GM06990 (cell line): ENCODE measurements around the gene NOL4L.

Experiments used
- DNase-seq: peaks from one replicate; pipeline ENCODE4 v3.0.0-alpha.2; 2011; ENCODE audit not compliant: insufficient read length; ENCODE audit errors: extremely low read depth
- H3K27me3 ChIP-seq: replicated peaks from 2 replicates; pipeline ENCODE4 v1.6.0; 2011; ENCODE audit warnings: low read length; ENCODE audit not compliant: control insufficient read depth, insufficient read depth
- H3K36me3 ChIP-seq: 2 replicates; pipeline ENCODE4 v1.5.1; 2011; ENCODE audit warnings: low read length; ENCODE audit not compliant: control insufficient read depth, insufficient read depth
- H3K4me3 ChIP-seq: replicated peaks from 2 replicates; pipeline ENCODE4 v1.5.1; 2011; ENCODE audit warnings: low read depth, mild to moderate bottlenecking, control low read depth, low read length
- CTCF ChIP-seq: IDR thresholded peaks from 2 replicates; pipeline ENCODE4 v1.5.1; 2011; ENCODE audit warnings: low read length, control low read depth, mild to moderate bottlenecking, inconsistent platforms; ENCODE audit not compliant: insufficient read depth, poor library complexity, severe bottlenecking

Gene NOL4L

GRCh38 chr20:32571566-32571965 lies 13.6 kb downstream of the NOL4L start:
- DNase-seq: no peak
- no peak for TF ChIP-seq CTCF
- Histone ChIP-seq H3K27me3 (no peaks in the 10 kb centered on the region), H3K4me3 (no peak overlapping the region), H3K36me3 (no peaks in the 10 kb centered on the region)

- DNase-seq: no peak
- TF ChIP-seq CTCF: no peak
- H3K27me3 ChIP-seq: no peaks in the 10 kb centered on the region
These were observed 14.5 kb downstream of the NOL4L start for GRCh38 chr20:32570401-32571190.

GRCh38 chr20:32569380-32570305 lies 15.5 kb downstream of the NOL4L start:
- no peak for DNase-seq
- no peaks in the 10 kb centered on the region for H3K27me3 ChIP-seq
- no peaks in the 10 kb centered on the region; the same call in 1 of the 2 replicates for H3K36me3 ChIP-seq
- no peak overlapping the region for H3K4me3 ChIP-seq
- TF ChIP-seq CTCF: no peak

More at GRCh38 chr20:32570401-32571190, 14.5 kb downstream of the NOL4L start:
- H3K4me3 ChIP-seq: no peak overlapping the region
- H3K36me3 ChIP-seq: no peaks in the 10 kb centered on the region

GRCh38 chr20:32569018-32569379 lies 16.1 kb downstream of the NOL4L start:
- DNase-seq: no peak
- no peak overlapping the region for H3K4me3 ChIP-seq
- TF ChIP-seq CTCF: no peak
- no peaks in the 10 kb centered on the region for H3K27me3 ChIP-seq
- H3K36me3 ChIP-seq: no peaks in the 10 kb centered on the region; the same call in 1 of the 2 replicates

GRCh38 chr20:32567384-32568178 lies 17.6 kb downstream of the NOL4L start:
- no peak for DNase-seq
- H3K36me3 ChIP-seq: no peaks in the 10 kb centered on the region; the same call in 1 of the 2 replicates
- no peak for TF ChIP-seq CTCF
- H3K27me3 ChIP-seq: no peaks in the 10 kb centered on the region
- no peak overlapping the region for H3K4me3 ChIP-seq
